H9 (cell line): ENCODE results near the gene NR5A1. TPM values are rescaled to one million over a fixed set of nuclear protein-coding genes. Genes with fewer than 3 reads are reported as not detected.

Experiments used
- DNase-seq: peaks from one replicate; pipeline ENCODE4 v3.0.0-alpha.2; 2017
- H2AFZ ChIP-seq: one replicate; pipeline ENCODE4 v1.6.1; 2013; ENCODE audit warnings: mild to moderate bottlenecking, low read length, control low read depth, moderate library complexity
- H2AK5ac ChIP-seq: 2 replicates; pipeline ENCODE4 v1.6.1; 2013; ENCODE audit warnings: low read length, control low read depth, mixed read lengths; ENCODE audit not compliant: insufficient read length
- H2BK120ac ChIP-seq: one replicate; pipeline ENCODE4 v1.6.1; 2013; ENCODE audit warnings: low read depth, mild to moderate bottlenecking, low read length, control low read depth, inconsistent platforms; ENCODE audit not compliant: poor library complexity, severe bottlenecking
- H2BK12ac ChIP-seq: 2 replicates; pipeline ENCODE4 v1.6.1; 2013; ENCODE audit warnings: low read length, control low read depth, mixed read lengths, low read depth; ENCODE audit not compliant: insufficient read length
- H2BK15ac ChIP-seq: 2 replicates; pipeline ENCODE4 v1.6.1; 2013; ENCODE audit warnings: low read depth, low read length, control low read depth
- H2BK20ac ChIP-seq: one replicate; pipeline ENCODE4 v1.6.1; 2013; ENCODE audit warnings: low read depth, mild to moderate bottlenecking, low read length, control low read depth, inconsistent platforms; ENCODE audit not compliant: poor library complexity, severe bottlenecking
- H2BK5ac ChIP-seq: 2 replicates; pipeline ENCODE4 v1.6.1; 2013; ENCODE audit warnings: low read length, control low read depth, mixed read lengths; ENCODE audit not compliant: insufficient read length
- H3K14ac ChIP-seq: 2 replicates; pipeline ENCODE4 v1.6.1; 2013; ENCODE audit warnings: low read length, control low read depth; ENCODE audit not compliant: insufficient read depth
- H3K18ac ChIP-seq: 2 replicates; pipeline ENCODE4 v1.6.1; 2013; ENCODE audit warnings: low read depth, mild to moderate bottlenecking, mixed read lengths, low read length, control low read depth; ENCODE audit not compliant: insufficient read length
- H3K23ac ChIP-seq: 2 replicates; pipeline ENCODE4 v1.6.1; 2013; ENCODE audit warnings: low read length, control low read depth, mixed read lengths, low read depth; ENCODE audit not compliant: insufficient read length
- H3K23me2 ChIP-seq: 2 replicates; pipeline ENCODE4 v1.6.1; 2013; ENCODE audit warnings: low read depth, mild to moderate bottlenecking, mixed read lengths, low read length, control low read depth; ENCODE audit not compliant: insufficient read length, poor library complexity, severe bottlenecking
- H3K27ac ChIP-seq: 2 replicates; pipeline ENCODE4 v1.5.1; 2013; ENCODE audit warnings: low read length, control low read depth, mixed read lengths, low read depth; ENCODE audit not compliant: insufficient read length
- H3K27me3 ChIP-seq: 2 replicates; pipeline ENCODE4 v1.6.1; 2013; ENCODE audit warnings: low read length, control low read depth, inconsistent platforms; ENCODE audit not compliant: insufficient read depth
- H3K4ac ChIP-seq: 2 replicates; pipeline ENCODE4 v1.6.1; 2013; ENCODE audit warnings: low read depth, mild to moderate bottlenecking, control low read depth, inconsistent platforms, low read length, moderate library complexity
- H3K4me1 ChIP-seq: 2 replicates; pipeline ENCODE4 v1.6.1; 2013; ENCODE audit warnings: low read length, control low read depth, inconsistent platforms; ENCODE audit not compliant: insufficient read depth
- H3K4me2 ChIP-seq: 2 replicates; pipeline ENCODE4 v1.6.1; 2013; ENCODE audit warnings: low read length, control low read depth, mixed read lengths; ENCODE audit not compliant: insufficient read length, insufficient read depth
- H3K56ac ChIP-seq: 2 replicates; pipeline ENCODE4 v1.6.1; 2013; ENCODE audit warnings: low read depth, mild to moderate bottlenecking, mixed read lengths, low read length, control low read depth; ENCODE audit not compliant: insufficient read length
- H3K79me1 ChIP-seq: 2 replicates; pipeline ENCODE4 v1.6.1; 2013; ENCODE audit warnings: low read depth, mild to moderate bottlenecking, moderate library complexity, low read length, control low read depth, inconsistent platforms; ENCODE audit not compliant: insufficient read depth, poor library complexity, severe bottlenecking
- H3K79me2 ChIP-seq: 2 replicates; pipeline ENCODE4 v1.6.1; 2013; ENCODE audit warnings: low read length, control low read depth, inconsistent platforms; ENCODE audit not compliant: insufficient read depth
- H3K9ac ChIP-seq: 2 replicates; pipeline ENCODE4 v1.6.1; 2013; ENCODE audit warnings: low read length, control low read depth, mixed read lengths; ENCODE audit not compliant: insufficient read length; ENCODE audit errors: extremely low read depth
- H3K9me3 ChIP-seq: one replicate; pipeline ENCODE4 v1.6.1; 2013; ENCODE audit warnings: low read depth, low read length, inconsistent platforms; ENCODE audit not compliant: control insufficient read depth
- H3T11ph ChIP-seq: one replicate; pipeline ENCODE4 v1.6.1; 2013; ENCODE audit warnings: mild to moderate bottlenecking, low read length, control low read depth, inconsistent platforms
- H4K20me1 ChIP-seq: one replicate; pipeline ENCODE4 v1.6.1; 2013; ENCODE audit not compliant: control insufficient read depth, insufficient read length, insufficient read depth
- H4K5ac ChIP-seq: 2 replicates; pipeline ENCODE4 v1.6.1; 2013; ENCODE audit warnings: low read depth, mild to moderate bottlenecking, mixed read lengths, low read length, control low read depth; ENCODE audit not compliant: insufficient read length
- H4K8ac ChIP-seq: replicated peaks from 2 replicates; pipeline ENCODE4 v1.6.1; 2013; ENCODE audit warnings: low read length, control low read depth, mixed read lengths, low read depth; ENCODE audit not compliant: insufficient read length
- H4K91ac ChIP-seq: 2 replicates; pipeline ENCODE4 v1.6.1; 2013; ENCODE audit warnings: low read depth, mild to moderate bottlenecking, moderate library complexity, mixed read lengths, low read length, control low read depth; ENCODE audit not compliant: insufficient read length
- H3K27ac Mint-ChIP-seq, 3 experiments: 2 replicates in 2 of 3; 3 replicates in 1 of 3; pipeline ENCODE4 v1.8.0; 2020 to 2021; ENCODE audit warnings: mixed read lengths in 3 of 3, mild to moderate bottlenecking in 1 of 3, moderate library complexity in 1 of 3
- H3K27me3 Mint-ChIP-seq: 2 replicates; pipeline ENCODE4 v1.8.0; 2021; ENCODE audit warnings: low read depth, mild to moderate bottlenecking, moderate library complexity, mixed read lengths
- H3K36me3 Mint-ChIP-seq, 3 experiments: 2 replicates in 2 of 3; 3 replicates in 1 of 3; pipeline ENCODE4 v1.8.0; 2020 to 2021; ENCODE audit warnings: low read depth in 3 of 3, mixed read lengths in 3 of 3; ENCODE audit not compliant: insufficient read depth in 1 of 3
- H3K4me1 Mint-ChIP-seq, 2 experiments: 2 replicates each; pipeline ENCODE4 v1.8.0; 2020; ENCODE audit warnings: mixed read lengths in 2 of 2
- H3K4me3 Mint-ChIP-seq, 2 experiments: 2 replicates in 1 of 2; 3 replicates in 1 of 2; pipeline ENCODE4 v1.8.0; 2020 to 2021; ENCODE audit warnings: mild to moderate bottlenecking in 2 of 2, mixed read lengths in 2 of 2, moderate library complexity in 1 of 2
- H3K9me3 Mint-ChIP-seq, 2 experiments: 2 replicates in 1 of 2; 3 replicates in 1 of 2; pipeline ENCODE4 v1.8.0; 2020; ENCODE audit warnings: mild to moderate bottlenecking in 2 of 2, mixed read lengths in 2 of 2, moderate library complexity in 1 of 2
- WGBS: extraction: QIAGEN DNeasy Blood & Tissue Kit; methylation state at CpG from one replicate; pipeline ENCODE4 v1.1.7; 2013; ENCODE audit warnings: missing lambda C conversion rate, low lambda C conversion rate, mixed read lengths; ENCODE audit not compliant: insufficient read length; ENCODE audit errors: extremely low coverage; 5-methylcytosine and 5-hydroxymethylcytosine counted together
- total RNA-seq: library from RNA; stranded (reverse); gene quantifications from 2 replicates; pipeline ENCODE4 v1.2.1, GENCODE V29; 2021
- TF ChIP-seq, protein P1 (sequence below): fragments of 200-600 bp; sonication (generic); conservative IDR thresholded peaks from 3 replicates; pipeline ENCODE4 v1.8.0; 2021; ENCODE audit warnings: antibody characterized with exemption, mild to moderate bottlenecking

NR5A1 gene
- total RNA-seq, 1 experiment from 2014 or later = 0.37 TPM

- Histone ChIP-seq H2BK12ac (no peak overlapping the region), H3K79me1 (no peaks in the 10 kb centered on the region), H4K91ac (no peak overlapping the region), H3K14ac (no peak overlapping the region), H4K20me1 (no peaks in the 10 kb centered on the region), H3K27me3 (no peaks in the 10 kb centered on the region), H3K18ac (no peak overlapping the region), H2BK20ac (no peak overlapping the region), H3K9me3 (no peaks in the 10 kb centered on the region), H2BK15ac (no peak overlapping the region), H3K27ac (no peak overlapping the region), H3T11ph (no peak overlapping the region), H2AK5ac (no peak overlapping the region), H3K4ac (no peak overlapping the region), H3K79me2 (no peaks in the 10 kb centered on the region), H3K56ac (no peak overlapping the region), H2BK5ac (no peak overlapping the region), H3K4me1 (no peaks in the 10 kb centered on the region), H3K4me2 (no peak overlapping the region), H3K23ac (no peak overlapping the region), H2BK120ac (no peak overlapping the region), H4K5ac (no peak overlapping the region), H2AFZ (no peak overlapping the region), H3K9ac (no peak overlapping the region), H3K23me2 (no peaks in the 10 kb centered on the region), H4K8ac (no peak overlapping the region)
- Mint-ChIP-seq H3K4me3 (no peak overlapping the region), H3K27ac (no peak overlapping the region), H3K9me3 (peaks cover 0 to 2% of the 10 kb centered on the region in 2 experiments; a peak in 2 of 5 replicates), H3K4me1 (peaks cover 3 to 5% of the 10 kb centered on the region in 2 experiments; a peak in 3 of 4 replicates), H3K36me3 (no peaks in the 10 kb centered on the region), H3K27me3 (peaks cover 20% of the 10 kb centered on the region; the same call in 1 of the 2 replicates)
- no CpG with 5 or more reads among the region's 3 CpGs for WGBS
- no peak for DNase-seq
- TF ChIP-seq, protein P1, sequence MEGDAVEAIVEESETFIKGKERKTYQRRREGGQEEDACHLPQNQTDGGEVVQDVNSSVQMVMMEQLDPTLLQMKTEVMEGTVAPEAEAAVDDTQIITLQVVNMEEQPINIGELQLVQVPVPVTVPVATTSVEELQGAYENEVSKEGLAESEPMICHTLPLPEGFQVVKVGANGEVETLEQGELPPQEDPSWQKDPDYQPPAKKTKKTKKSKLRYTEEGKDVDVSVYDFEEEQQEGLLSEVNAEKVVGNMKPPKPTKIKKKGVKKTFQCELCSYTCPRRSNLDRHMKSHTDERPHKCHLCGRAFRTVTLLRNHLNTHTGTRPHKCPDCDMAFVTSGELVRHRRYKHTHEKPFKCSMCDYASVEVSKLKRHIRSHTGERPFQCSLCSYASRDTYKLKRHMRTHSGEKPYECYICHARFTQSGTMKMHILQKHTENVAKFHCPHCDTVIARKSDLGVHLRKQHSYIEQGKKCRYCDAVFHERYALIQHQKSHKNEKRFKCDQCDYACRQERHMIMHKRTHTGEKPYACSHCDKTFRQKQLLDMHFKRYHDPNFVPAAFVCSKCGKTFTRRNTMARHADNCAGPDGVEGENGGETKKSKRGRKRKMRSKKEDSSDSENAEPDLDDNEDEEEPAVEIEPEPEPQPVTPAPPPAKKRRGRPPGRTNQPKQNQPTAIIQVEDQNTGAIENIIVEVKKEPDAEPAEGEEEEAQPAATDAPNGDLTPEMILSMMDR = no peak
These were observed 63.0 kb downstream of the NR5A1 start for GRCh38 chr9:124444166-124444565.
